ENCODE measurements around the gene AK4.

The AK4 gene

DNA sequence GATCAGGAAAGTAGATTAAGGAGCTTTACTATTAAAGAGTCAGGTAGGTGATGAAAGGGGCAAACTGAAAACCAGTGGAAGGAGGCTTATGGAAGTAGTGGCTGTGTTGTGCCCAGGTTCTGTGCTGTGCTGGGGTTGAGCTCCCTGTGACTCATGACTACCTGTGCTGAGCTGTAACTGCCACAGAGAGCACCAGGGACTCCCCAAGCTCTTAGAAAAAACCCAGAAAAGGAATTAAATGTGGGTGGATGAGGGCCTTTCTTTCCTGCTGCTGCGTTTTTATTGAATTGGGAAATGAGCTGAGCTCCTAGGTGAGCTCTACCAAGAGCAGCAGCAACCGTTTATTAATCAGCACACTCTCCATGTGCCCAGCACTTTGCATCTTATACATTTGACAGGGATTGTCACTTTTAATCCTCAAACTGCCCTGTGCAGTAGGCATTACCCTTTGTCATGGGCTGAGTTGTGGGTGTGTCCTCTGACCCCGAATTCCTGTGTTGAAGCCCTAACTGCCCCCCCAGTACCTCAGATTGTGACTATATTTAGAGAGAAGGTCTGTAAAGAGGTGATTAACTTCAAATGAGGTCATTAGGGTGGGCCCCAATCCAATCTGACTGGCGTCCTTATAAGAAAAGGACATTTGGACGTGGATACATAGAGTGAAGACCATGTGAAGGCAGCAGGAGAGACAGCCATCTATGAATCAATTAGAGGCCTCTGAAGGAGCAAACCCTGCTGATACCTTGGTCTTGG lies 65.4 kb downstream of the AK4 start:
- H3K36me3 ChIP-seq (ENCODE audit: insufficient read depth, low read length): no peaks in the 10 kb centered on the region
- no peaks in the 10 kb centered on the region for H3K79me2 ChIP-seq (ENCODE audit: insufficient read depth, low read length)
- H3K27ac ChIP-seq (ENCODE audit: low read length): no peak overlapping the region
- no peak overlapping the region for H2AFZ ChIP-seq (ENCODE audit: low read depth, low read length)
- TF ChIP-seq, protein P1, sequence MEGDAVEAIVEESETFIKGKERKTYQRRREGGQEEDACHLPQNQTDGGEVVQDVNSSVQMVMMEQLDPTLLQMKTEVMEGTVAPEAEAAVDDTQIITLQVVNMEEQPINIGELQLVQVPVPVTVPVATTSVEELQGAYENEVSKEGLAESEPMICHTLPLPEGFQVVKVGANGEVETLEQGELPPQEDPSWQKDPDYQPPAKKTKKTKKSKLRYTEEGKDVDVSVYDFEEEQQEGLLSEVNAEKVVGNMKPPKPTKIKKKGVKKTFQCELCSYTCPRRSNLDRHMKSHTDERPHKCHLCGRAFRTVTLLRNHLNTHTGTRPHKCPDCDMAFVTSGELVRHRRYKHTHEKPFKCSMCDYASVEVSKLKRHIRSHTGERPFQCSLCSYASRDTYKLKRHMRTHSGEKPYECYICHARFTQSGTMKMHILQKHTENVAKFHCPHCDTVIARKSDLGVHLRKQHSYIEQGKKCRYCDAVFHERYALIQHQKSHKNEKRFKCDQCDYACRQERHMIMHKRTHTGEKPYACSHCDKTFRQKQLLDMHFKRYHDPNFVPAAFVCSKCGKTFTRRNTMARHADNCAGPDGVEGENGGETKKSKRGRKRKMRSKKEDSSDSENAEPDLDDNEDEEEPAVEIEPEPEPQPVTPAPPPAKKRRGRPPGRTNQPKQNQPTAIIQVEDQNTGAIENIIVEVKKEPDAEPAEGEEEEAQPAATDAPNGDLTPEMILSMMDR (IDR thresholded peaks at IDR 0.05; ENCODE audit: borderline replicate concordance, extremely low read depth, low read length, poor library complexity, severe bottlenecking): no peak
- TF ChIP-seq EZH2 (IDR thresholded peaks at IDR 0.05; ENCODE audit: borderline replicate concordance, low read depth, low read length, severe bottlenecking): no peak
- no peaks in the 10 kb centered on the region for H3K4me1 ChIP-seq (ENCODE audit: insufficient read depth, low read length)
- H4K20me1 ChIP-seq (ENCODE audit: insufficient read depth, low read length): no peaks in the 10 kb centered on the region
- no peaks in the 10 kb centered on the region for H3K9me3 ChIP-seq (ENCODE audit: insufficient read depth, low read length, severe bottlenecking)
- no peak for DNase-seq
- no peak overlapping the region for H3K4me3 ChIP-seq (ENCODE audit: low read depth in 1 of 2, low read length in 2 of 2)
- H3K27me3 ChIP-seq (ENCODE audit: insufficient read depth, low read length, poor library complexity): peaks cover 9% of the 10 kb centered on the region
- no peak overlapping the region for H3K9ac ChIP-seq (ENCODE audit: low read depth, low read length)
- H3K4me2 ChIP-seq (ENCODE audit: insufficient read depth, low read length): no peak overlapping the region
- ATAC-seq (ENCODE audit: insufficient read depth, low read depth): no peak

DNA sequence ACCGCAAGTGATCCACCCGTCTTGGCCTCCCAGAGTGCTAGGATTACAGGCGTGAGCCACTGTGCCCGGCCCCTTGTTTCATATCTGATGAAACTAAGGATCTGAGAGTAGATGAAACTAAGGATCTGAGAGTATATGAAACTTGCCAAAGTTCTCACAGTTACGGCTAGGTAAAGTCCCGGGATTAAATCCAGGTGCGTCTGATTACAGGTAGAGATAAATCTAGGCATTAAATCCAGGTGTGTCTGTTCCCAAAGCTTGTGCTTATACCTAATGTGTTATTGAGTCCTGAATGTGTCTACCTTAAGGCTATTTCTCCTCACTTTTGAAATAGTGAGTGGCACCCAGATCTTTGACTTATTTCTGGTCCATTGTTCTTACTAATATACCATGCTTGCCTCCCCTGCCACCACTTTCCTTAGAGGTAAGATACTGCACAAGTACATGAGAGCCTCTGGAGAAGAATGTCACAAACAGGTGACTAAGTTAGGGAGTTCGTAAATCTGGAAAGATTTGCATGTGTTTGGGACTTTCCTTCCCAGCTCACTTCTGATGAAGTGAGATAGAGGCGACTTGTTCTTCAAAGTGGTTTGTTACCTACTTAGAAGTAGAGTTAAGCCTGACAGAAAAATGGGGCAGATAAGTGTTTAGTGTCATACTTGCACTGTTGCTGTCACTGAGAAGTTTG lies 66.5 kb downstream of the AK4 start:
- H4K20me1 ChIP-seq (ENCODE audit: insufficient read depth, low read length): no peaks in the 10 kb centered on the region
- H3K27me3 ChIP-seq (ENCODE audit: insufficient read depth, low read length, poor library complexity): peaks cover 9% of the 10 kb centered on the region
- no peaks in the 10 kb centered on the region for H3K4me1 ChIP-seq (ENCODE audit: insufficient read depth, low read length)
- no peak overlapping the region for H3K4me3 ChIP-seq (ENCODE audit: low read depth in 1 of 2, low read length in 2 of 2)
- DNase-seq (no peak), ATAC-seq (ENCODE audit: insufficient read depth, low read depth) (no peak)
- no peak overlapping the region for H3K27ac ChIP-seq (ENCODE audit: low read length)
- no peaks in the 10 kb centered on the region for H3K79me2 ChIP-seq (ENCODE audit: insufficient read depth, low read length)
- H3K9me3 ChIP-seq (ENCODE audit: insufficient read depth, low read length, severe bottlenecking): no peaks in the 10 kb centered on the region
- H3K4me2 ChIP-seq (ENCODE audit: insufficient read depth, low read length): no peak overlapping the region
- H3K9ac ChIP-seq (ENCODE audit: low read depth, low read length): no peak overlapping the region
- H3K36me3 ChIP-seq (ENCODE audit: insufficient read depth, low read length): no peaks in the 10 kb centered on the region
- no peak for TF ChIP-seq EZH2 (IDR thresholded peaks at IDR 0.05; ENCODE audit: borderline replicate concordance, low read depth, low read length, severe bottlenecking)
- TF ChIP-seq, protein P1 (IDR thresholded peaks at IDR 0.05; ENCODE audit: borderline replicate concordance, extremely low read depth, low read length, poor library complexity, severe bottlenecking): no peak
- H2AFZ ChIP-seq (ENCODE audit: low read depth, low read length): no peak overlapping the region

DNA sequence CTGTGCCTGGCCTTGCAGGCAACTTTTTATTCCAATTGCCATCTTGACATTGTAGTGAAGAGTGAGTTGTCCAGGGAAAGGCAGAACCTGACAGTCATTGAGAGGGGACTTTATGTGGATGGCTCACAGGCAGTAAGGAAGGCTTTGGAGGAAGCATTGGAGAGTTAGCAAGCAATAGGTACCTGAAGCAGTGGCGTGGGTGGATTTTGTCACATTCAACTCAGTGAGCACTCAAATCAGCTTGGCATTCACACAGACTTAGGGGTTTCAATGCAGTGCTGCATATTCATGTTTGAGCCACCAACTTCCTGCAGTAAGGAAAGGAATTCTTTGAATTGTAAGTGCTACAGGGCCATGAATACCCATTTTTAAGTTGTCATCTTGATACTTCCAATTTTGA lies 69.0 kb downstream of the AK4 start:
- H3K27me3 ChIP-seq (ENCODE audit: insufficient read depth, low read length, poor library complexity): peaks cover 9% of the 10 kb centered on the region
- DNase-seq (no peak), ATAC-seq (ENCODE audit: insufficient read depth, low read depth) (no peak)
- no peak overlapping the region for H3K4me2 ChIP-seq (ENCODE audit: insufficient read depth, low read length)
- H3K9ac ChIP-seq (ENCODE audit: low read depth, low read length): no peak overlapping the region
- no peak overlapping the region for H3K27ac ChIP-seq (ENCODE audit: low read length)
- H3K9me3 ChIP-seq (ENCODE audit: insufficient read depth, low read length, severe bottlenecking): no peaks in the 10 kb centered on the region
- TF ChIP-seq EZH2 (IDR thresholded peaks at IDR 0.05; ENCODE audit: borderline replicate concordance, low read depth, low read length, severe bottlenecking): no peak
- TF ChIP-seq, protein P1 (IDR thresholded peaks at IDR 0.05; ENCODE audit: borderline replicate concordance, extremely low read depth, low read length, poor library complexity, severe bottlenecking): no peak
- no peak overlapping the region for H3K4me3 ChIP-seq (ENCODE audit: low read depth in 1 of 2, low read length in 2 of 2)
- no peaks in the 10 kb centered on the region for H3K36me3 ChIP-seq (ENCODE audit: insufficient read depth, low read length)
- H2AFZ ChIP-seq (ENCODE audit: low read depth, low read length): no peak overlapping the region
- no peaks in the 10 kb centered on the region for H3K79me2 ChIP-seq (ENCODE audit: insufficient read depth, low read length)
- no peaks in the 10 kb centered on the region for H4K20me1 ChIP-seq (ENCODE audit: insufficient read depth, low read length)
- no peaks in the 10 kb centered on the region for H3K4me1 ChIP-seq (ENCODE audit: insufficient read depth, low read length)

Measured in DND-41 (cell line).